CD4-positive, alpha-beta memory T cell (primary cell): ENCODE data around the gene OTULIN. TPM values are rescaled to one million over a fixed set of nuclear protein-coding genes. Genes with fewer than 3 reads are reported as not detected.

ENCODE experiments used
- CTCF ChIA-PET: fragments of 350-600 bp; sonication (Branson Sonifier 250); formaldehyde crosslinking; loops from one replicate; lab custom pipeline; 2021; ENCODE audit warnings: inconsistent platforms; ENCODE audit not compliant: partially characterized antibody; lab: Charles Lee
- POLR2A ChIA-PET: fragments of 350-600 bp; sonication (Branson Sonifier 250); formaldehyde crosslinking; loops from one replicate; lab custom pipeline; 2021; ENCODE audit not compliant: partially characterized antibody; lab: Charles Lee
- DNase-seq, 5 donors: peaks; one replicate each; pipeline versions ENCODE4 v3.0.0 to v3.0.0-alpha.2; 2020 to 2022; ENCODE audit warnings: mixed read lengths in 1 of 5
- H3K27ac ChIP-seq: one replicate; pipeline ENCODE4 v1.7.0; 2013; ENCODE audit warnings: low read depth, low read length
- H3K27me3 ChIP-seq: 2 replicates; pipeline ENCODE4 v1.7.0; 2013; ENCODE audit warnings: mild to moderate bottlenecking, low read length, moderate library complexity; ENCODE audit not compliant: insufficient read depth
- H3K36me3 ChIP-seq: 2 replicates; pipeline ENCODE4 v1.7.0; 2013; ENCODE audit warnings: mild to moderate bottlenecking, low read length, moderate library complexity; ENCODE audit not compliant: insufficient read depth
- H3K4me1 ChIP-seq: 2 replicates; pipeline ENCODE4 v1.7.0; 2013; ENCODE audit warnings: mild to moderate bottlenecking, low read length, moderate library complexity; ENCODE audit not compliant: insufficient read depth
- H3K4me3 ChIP-seq, 2 donors: one replicate each; pipeline ENCODE4 v1.7.0; 2013; ENCODE audit warnings: low read length in 2 of 2, mild to moderate bottlenecking in 1 of 2
- H3K9me3 ChIP-seq, 2 donors: one replicate each; pipeline ENCODE4 v1.7.0; 2013; ENCODE audit warnings: low read length in 2 of 2, control low read depth in 1 of 2; ENCODE audit not compliant: control insufficient read depth in 1 of 2
- H3K27ac Mint-ChIP-seq, 7 donors: one replicate each; pipeline ENCODE4 v1.8.0; 2020 to 2021; ENCODE audit warnings: mixed read lengths in 7 of 7, mild to moderate bottlenecking in 6 of 7, inconsistent platforms in 3 of 7, moderate library complexity in 3 of 7
- H3K27me3 Mint-ChIP-seq, 2 donors: one replicate each; pipeline ENCODE4 v1.8.0; 2020 to 2021; ENCODE audit warnings: mixed read lengths in 2 of 2
- H3K36me3 Mint-ChIP-seq, 2 donors: one replicate each; pipeline ENCODE4 v1.8.0; 2020 to 2021; ENCODE audit warnings: mixed read lengths in 2 of 2, inconsistent platforms in 1 of 2, mild to moderate bottlenecking in 1 of 2
- H3K4me1 Mint-ChIP-seq, 4 donors: one replicate each; pipeline ENCODE4 v1.8.0; 2020 to 2021; ENCODE audit warnings: mixed read lengths in 4 of 4, mild to moderate bottlenecking in 1 of 4
- H3K4me3 Mint-ChIP-seq, 8 donors: one replicate each; pipeline ENCODE4 v1.8.0; 2020 to 2021; ENCODE audit warnings: mixed read lengths in 8 of 8, mild to moderate bottlenecking in 7 of 8, moderate library complexity in 6 of 8, inconsistent platforms in 3 of 8
- H3K9me3 Mint-ChIP-seq, 8 donors: one replicate each; pipeline ENCODE4 v1.8.0; 2020 to 2021; ENCODE audit warnings: mixed read lengths in 8 of 8, mild to moderate bottlenecking in 5 of 8, inconsistent platforms in 3 of 8, moderate library complexity in 1 of 8
- intact Hi-C: fragments of 100-400 bp; cut with micrococcal nuclease; formaldehyde crosslinking; loops from one replicate; pipeline ENCODE4 v1.15.1; 2023
- polyA plus RNA-seq, 2 donors: library from polyadenylated mRNA; unstranded; fragments of 300-500 nt; fragmentation: Illumina TruSeq; gene quantifications; one replicate each; pipeline ENCODE4 v1.2.3, GENCODE V29; 2021
- total RNA-seq, 2 experiments: library from RNA; stranded (reverse); gene quantifications; one replicate each; pipeline ENCODE4 v1.2.3, GENCODE V29; 2021

The OTULIN gene
- total and polyA plus RNA-seq, 4 experiments from 2014 or later: 12.1 to 69.0 (median 39.9) TPM

DNA sequence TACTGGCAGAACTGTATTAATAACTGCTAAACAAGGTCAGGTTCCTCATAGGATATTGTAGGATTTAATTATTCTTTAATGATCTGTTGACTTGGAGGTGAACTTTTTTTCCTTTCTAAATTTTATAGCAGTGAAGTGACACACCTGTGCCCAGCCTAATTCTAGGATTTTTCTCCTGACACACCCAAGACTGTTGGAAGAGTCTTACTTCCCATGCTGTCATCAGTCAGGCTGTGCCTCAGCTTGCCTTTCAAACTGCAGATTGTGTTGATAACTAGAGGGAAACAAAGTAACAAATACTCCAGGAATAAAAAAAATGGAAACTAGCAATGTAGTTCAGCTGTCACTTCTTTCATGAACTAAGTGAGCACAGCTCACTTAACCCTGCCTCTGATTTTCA is 22.0 kb downstream of the OTULIN start:
- Histone ChIP-seq H3K36me3 (peaks cover 60% of the 10 kb centered on the region), H3K4me3 (no peak overlapping the region), H3K4me1 (peaks cover 7% of the 10 kb centered on the region), H3K27ac (no peak overlapping the region), H3K27me3 (no peaks in the 10 kb centered on the region), H3K9me3 (peaks cover 0 to 4% of the 10 kb centered on the region in 2 donors)
- Mint-ChIP-seq H3K36me3 (peaks cover 57 to 80% of the 10 kb centered on the region in 2 donors), H3K4me3 (no peak overlapping the region), H3K27me3 (no peaks in the 10 kb centered on the region), H3K4me1 (peaks cover 7 to 12% (median 11%) of the 10 kb centered on the region in 4 donors), H3K27ac (no peak overlapping the region), H3K9me3 (peaks cover 0 to 5% (median 0%) of the 10 kb centered on the region in 8 donors)
- ChIA-PET CTCF (interaction anchor here (0.7 to 9.2 kb wide), 15 partner anchors 8 to 323 kb away, joined by 3 to 114 read pairs (median 15); no protein-coding TSS in a partner anchor), POLR2A (interaction anchor here (0.6 to 2.1 kb wide), 2 partner anchors 11 to 142 kb away, joined by 3 to 8 read pairs; no protein-coding TSS in a partner anchor)
- intact Hi-C loops: no loop called here
- DNase-seq: no peak

DNA sequence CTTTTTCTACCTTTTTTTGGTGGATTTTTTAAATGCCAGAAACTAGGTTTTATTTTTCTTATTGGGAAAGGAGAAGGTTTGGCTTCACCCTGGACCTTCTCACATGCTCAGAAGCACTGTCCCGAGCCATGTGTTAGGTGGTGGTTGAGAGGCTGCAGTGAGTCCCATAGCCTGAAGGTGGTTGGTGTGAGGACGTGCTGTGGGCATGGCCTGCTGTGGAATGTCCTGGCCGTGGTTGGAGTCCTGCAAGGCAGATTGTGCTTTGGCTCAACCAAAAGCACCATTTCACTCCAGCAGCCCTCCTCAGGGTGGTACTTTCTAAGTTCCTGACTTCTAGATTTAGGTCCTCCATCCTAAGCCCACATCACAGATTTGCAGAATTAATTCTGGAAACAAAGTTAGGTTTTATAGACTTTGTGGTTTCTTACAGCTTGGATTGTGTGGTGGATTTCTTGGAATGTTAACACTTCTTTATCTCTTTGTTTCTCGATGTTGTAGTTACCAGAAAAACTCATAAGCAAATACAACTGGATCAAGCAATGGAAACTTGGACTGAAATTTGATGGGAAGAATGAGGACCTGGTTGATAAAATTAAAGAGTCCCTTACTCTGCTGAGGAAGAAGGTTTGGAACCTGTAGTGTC is 22.6 kb downstream of the OTULIN start:
- Mint-ChIP-seq H3K9me3 (peaks cover 0 to 5% (median 0%) of the 10 kb centered on the region in 8 donors), H3K36me3 (peaks cover 57 to 80% of the 10 kb centered on the region in 2 donors), H3K27ac (peak overlapping the region in 3 of 7 donors; percentile 13 to 48 (median 25)), H3K4me1 (peaks cover 7 to 12% (median 11%) of the 10 kb centered on the region in 4 donors), H3K4me3 (no peak overlapping the region), H3K27me3 (no peaks in the 10 kb centered on the region)
- peaks cover 0 to 4% of the 10 kb centered on the region in 2 donors for H3K9me3 ChIP-seq
- no peaks in the 10 kb centered on the region for H3K27me3 ChIP-seq
- peaks cover 7% of the 10 kb centered on the region for H3K4me1 ChIP-seq
- H3K36me3 ChIP-seq: peaks cover 56% of the 10 kb centered on the region
- no peak overlapping the region for H3K4me3 ChIP-seq
- H3K27ac ChIP-seq: no peak overlapping the region
- POLR2A ChIA-PET: interaction anchor here (2.1 kb wide), 1 partner anchor 12 kb away, joined by 8 read pairs; no protein-coding TSS in a partner anchor
- CTCF ChIA-PET: interaction anchor here (0.6 to 9.2 kb wide), 8 partner anchors 12 to 316 kb away, joined by 3 to 114 read pairs (median 20); no protein-coding TSS in a partner anchor
- intact Hi-C loops: no loop called here
- no peak for DNase-seq

DNA sequence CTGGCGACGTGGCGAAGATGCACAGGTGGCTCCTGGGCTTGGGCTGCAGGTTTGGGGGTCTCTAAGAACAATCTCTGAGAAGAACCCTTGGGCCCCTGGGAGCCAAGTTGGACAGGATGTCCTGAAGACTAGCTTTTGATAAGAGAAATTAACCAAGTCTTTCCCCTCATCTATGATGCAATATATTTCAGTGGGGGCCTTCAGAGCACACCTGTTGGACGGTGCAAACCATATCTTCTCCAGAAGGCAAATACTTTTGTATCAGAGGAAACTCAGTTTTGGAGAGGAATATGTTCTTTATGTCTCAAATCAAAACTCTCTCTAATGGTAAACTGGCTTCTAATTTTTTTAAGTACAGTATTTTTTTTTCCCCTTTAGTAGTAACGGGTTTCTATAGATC is 28.6 kb downstream of the OTULIN start:
- Mint-ChIP-seq H3K27ac (peak overlapping the region in 1 of 7 donors; percentile 81), H3K4me3 (no peak overlapping the region), H3K4me1 (peaks cover 7 to 24% (median 12%) of the 10 kb centered on the region in 4 donors), H3K36me3 (peaks cover 73 to 92% of the 10 kb centered on the region in 2 donors), H3K27me3 (no peaks in the 10 kb centered on the region), H3K9me3 (peaks cover 0 to 5% (median 0%) of the 10 kb centered on the region in 8 donors)
- no peaks in the 10 kb centered on the region for H3K27me3 ChIP-seq
- intact Hi-C loops: no loop called here
- H3K4me1 ChIP-seq: peaks cover 8% of the 10 kb centered on the region
- H3K36me3 ChIP-seq: peaks cover 63% of the 10 kb centered on the region
- CTCF ChIA-PET: no interaction called here
- H3K4me3 ChIP-seq: no peak overlapping the region
- DNase-seq: no peak
- POLR2A ChIA-PET: interaction anchor here (1.4 kb wide), 1 partner anchor 10 kb away, joined by 3 read pairs; no protein-coding TSS in a partner anchor
- H3K27ac ChIP-seq: no peak overlapping the region
- H3K9me3 ChIP-seq: peaks cover 0 to 4% of the 10 kb centered on the region in 2 donors

DNA sequence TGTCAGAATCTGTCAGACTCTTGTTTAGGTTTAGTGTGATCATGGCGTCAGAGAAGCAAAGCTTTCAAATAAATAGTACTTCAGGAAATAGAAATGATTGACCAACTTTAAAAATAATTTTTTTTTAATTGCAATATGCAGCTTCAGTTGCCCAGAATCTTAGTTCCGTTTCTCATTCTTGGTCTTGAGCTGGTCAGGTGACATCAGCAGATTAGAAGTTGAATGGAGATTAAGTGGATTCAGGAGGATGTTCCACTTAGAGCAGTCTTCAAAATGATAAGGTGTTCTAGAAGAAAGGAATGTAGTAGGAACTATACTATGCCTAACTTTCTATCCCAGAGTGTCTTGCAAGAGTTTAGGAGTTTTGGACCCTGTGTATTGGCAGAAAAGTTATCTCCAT is 30.6 kb downstream of the OTULIN start:
- intact Hi-C loops: no loop called here
- peaks cover 0 to 3% (median 0%) of the 10 kb centered on the region in 8 donors for H3K9me3 Mint-ChIP-seq
- ChIA-PET POLR2A (interaction anchor here (1.3 kb wide), 1 partner anchor 11 kb away, joined by 4 read pairs; no protein-coding TSS in a partner anchor), CTCF (interaction anchor here (1.0 to 2.8 kb wide), 4 partner anchors 11 to 308 kb away, joined by 3 to 22 read pairs (median 6); no protein-coding TSS in a partner anchor)
- no peak overlapping the region for H3K27ac ChIP-seq
- H3K27me3 Mint-ChIP-seq: no peaks in the 10 kb centered on the region
- no peak overlapping the region for H3K4me3 ChIP-seq
- peaks cover 0 to 3% of the 10 kb centered on the region in 2 donors for H3K9me3 ChIP-seq
- no peak for DNase-seq
- peaks cover 15 to 42% (median 19%) of the 10 kb centered on the region in 4 donors for H3K4me1 Mint-ChIP-seq
- peaks cover 57% of the 10 kb centered on the region for H3K36me3 ChIP-seq
- H3K4me1 ChIP-seq: peaks cover 13% of the 10 kb centered on the region
- H3K4me3 Mint-ChIP-seq: no peak overlapping the region
- no peak overlapping the region for H3K27ac Mint-ChIP-seq
- H3K36me3 Mint-ChIP-seq: peaks cover 78 to 91% of the 10 kb centered on the region in 2 donors
- H3K27me3 ChIP-seq: no peaks in the 10 kb centered on the region

DNA sequence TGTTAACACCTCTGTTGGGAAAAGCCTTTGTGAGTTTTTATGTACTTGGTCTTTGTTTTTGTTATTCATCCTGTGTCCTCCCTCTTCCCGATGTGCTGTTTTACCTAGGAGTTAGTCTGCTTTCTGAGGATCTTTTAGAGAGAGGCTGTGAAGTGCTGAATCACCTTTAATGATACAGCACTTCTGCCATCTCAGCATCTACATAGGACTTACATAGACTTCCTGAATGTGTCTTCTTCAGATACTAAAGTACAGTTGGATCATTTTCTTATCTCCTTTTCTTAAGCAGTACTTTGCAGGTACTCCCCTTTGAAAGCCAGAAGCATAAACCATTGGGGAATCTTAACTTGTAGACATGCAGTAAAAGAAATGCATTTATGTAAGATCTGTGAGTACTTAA is 31.5 kb downstream of the OTULIN start:
- Mint-ChIP-seq H3K36me3 (peaks cover 71 to 87% of the 10 kb centered on the region in 2 donors), H3K9me3 (no peaks in the 10 kb centered on the region), H3K27ac (peak overlapping the region in 5 of 7 donors; percentile 9 to 78 (median 26)), H3K27me3 (no peaks in the 10 kb centered on the region), H3K4me1 (peaks cover 19 to 49% (median 25%) of the 10 kb centered on the region in 4 donors), H3K4me3 (no peak overlapping the region)
- H3K4me1 ChIP-seq: peaks cover 19% of the 10 kb centered on the region
- no peak overlapping the region for H3K27ac ChIP-seq
- no peaks in the 10 kb centered on the region for H3K27me3 ChIP-seq
- ChIA-PET CTCF (interaction anchor here (1.0 to 2.8 kb wide), 4 partner anchors 12 to 307 kb away, joined by 3 to 22 read pairs (median 6); no protein-coding TSS in a partner anchor), POLR2A (interaction anchor here (1.3 kb wide), 1 partner anchor 10 kb away, joined by 4 read pairs; no protein-coding TSS in a partner anchor)
- intact Hi-C loops: no loop called here
- H3K4me3 ChIP-seq: no peak overlapping the region
- no peak for DNase-seq
- peaks cover 48% of the 10 kb centered on the region for H3K36me3 ChIP-seq
- no peaks in the 10 kb centered on the region for H3K9me3 ChIP-seq

DNA sequence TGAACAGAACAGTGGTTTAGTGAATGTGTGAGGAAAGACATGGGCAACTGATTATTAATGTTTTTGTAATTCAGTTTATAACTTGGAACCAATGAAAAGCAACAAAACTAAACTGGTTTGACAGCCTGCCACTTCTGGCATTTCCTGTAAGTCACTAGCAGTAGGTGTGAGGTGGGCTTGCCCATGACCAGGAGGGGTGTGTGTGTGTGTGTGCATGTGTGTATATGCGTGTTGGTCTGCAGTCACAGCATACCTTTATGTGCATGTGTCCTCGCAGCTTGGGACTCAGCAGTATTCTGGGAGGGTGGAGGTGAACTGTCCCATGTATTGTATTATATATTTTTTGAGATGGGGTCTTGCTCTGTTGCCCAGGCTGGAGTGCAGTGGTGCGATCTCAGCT is 32.3 kb downstream of the OTULIN start:
- Histone ChIP-seq H3K27ac (no peak overlapping the region), H3K4me1 (peaks cover 26% of the 10 kb centered on the region), H3K4me3 (no peak overlapping the region), H3K27me3 (no peaks in the 10 kb centered on the region), H3K9me3 (no peaks in the 10 kb centered on the region), H3K36me3 (peaks cover 45% of the 10 kb centered on the region)
- ChIA-PET POLR2A (no interaction called here), CTCF (interaction anchor here (1.2 to 1.6 kb wide), 3 partner anchors 11 to 30 kb away, joined by 4 to 12 read pairs (median 8); no protein-coding TSS in a partner anchor)
- H3K36me3 Mint-ChIP-seq: peaks cover 68 to 87% of the 10 kb centered on the region in 2 donors
- intact Hi-C loops: no loop called here
- peaks cover 27 to 57% (median 33%) of the 10 kb centered on the region in 4 donors for H3K4me1 Mint-ChIP-seq
- H3K27ac Mint-ChIP-seq: peak overlapping the region; percentile 2 to 83 (median 54)
- no peaks in the 10 kb centered on the region for H3K9me3 Mint-ChIP-seq
- no peak for DNase-seq
- no peaks in the 10 kb centered on the region for H3K27me3 Mint-ChIP-seq
- no peak overlapping the region for H3K4me3 Mint-ChIP-seq

DNA sequence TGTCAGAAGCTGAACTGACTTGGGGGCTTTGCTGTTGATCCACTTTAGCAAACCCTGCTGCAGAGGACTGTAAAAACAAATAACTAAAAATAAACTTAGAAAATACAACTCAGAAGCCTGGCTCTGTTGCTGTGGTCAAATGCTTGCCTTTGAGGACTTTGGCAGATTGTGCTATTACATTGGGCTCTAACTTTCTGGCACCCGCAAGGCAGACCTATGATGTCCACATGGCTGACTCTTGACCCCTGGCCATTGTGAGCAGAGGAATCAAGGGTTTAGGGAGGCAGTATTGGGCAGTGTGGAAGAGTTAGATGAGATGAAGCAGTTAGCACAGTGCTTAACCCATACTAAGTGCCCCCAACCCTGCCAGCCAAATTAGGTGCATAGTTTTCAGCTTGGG is 34.0 kb downstream of the OTULIN start:
- Mint-ChIP-seq H3K9me3 (no peaks in the 10 kb centered on the region), H3K36me3 (peaks cover 58 to 85% of the 10 kb centered on the region in 2 donors), H3K4me1 (peaks cover 39 to 73% (median 47%) of the 10 kb centered on the region in 4 donors), H3K4me3 (peak overlapping the region in 1 of 8 donors; percentile 25), H3K27ac (peak overlapping the region in 3 of 7 donors; percentile 38 to 62 (median 48)), H3K27me3 (no peaks in the 10 kb centered on the region)
- peaks cover 31% of the 10 kb centered on the region for H3K36me3 ChIP-seq
- H3K27ac ChIP-seq: no peak overlapping the region
- no peaks in the 10 kb centered on the region for H3K27me3 ChIP-seq
- H3K9me3 ChIP-seq: no peaks in the 10 kb centered on the region
- peaks cover 39% of the 10 kb centered on the region for H3K4me1 ChIP-seq
- no peak overlapping the region for H3K4me3 ChIP-seq
- DNase-seq: no peak
- ChIA-PET CTCF (interaction anchor here (1.6 to 12.1 kb wide), 2 partner anchors 13 to 14 kb away, joined by 12 to 114 read pairs; no protein-coding TSS in a partner anchor), POLR2A (no interaction called here)
- intact Hi-C loops: no loop called here
